Natural killer cell treated with Interleukin-12 subunit alpha and Interleukin-12 subunit beta and Interleukin-15 and Interleukin-18, amount 100 ng/mL, for 72 hours (primary cell): ENCODE measurements around the gene PAK4. TPM values are rescaled to one million over a fixed set of nuclear protein-coding genes. Genes with fewer than 3 reads are reported as not detected.
A peak's percentile ranks its signal among the peaks of the same experiment; 100 is the strongest.
"Not testable (repeated sequence)": the region's sequence is repeated elsewhere in the genome, so short reads cannot be mapped to it uniquely, and the experiment has no call there.

Source experiments
- ATAC-seq, 2 donors: fragments of 150-1000 bp; cut with Tn5 transposase in 1 of 2; sonication (Bioruptor Pico), chemical (Tn5 transposase) in 1 of 2; 2 replicates each; pipeline ENCODE4 v1.10.0; 2021
- DNase-seq: peaks from one replicate; pipeline ENCODE4 v3.0.0; 2022; ENCODE audit warnings: low spot score
- H3K27ac Mint-ChIP-seq, 2 donors: 1 replicate in 1 of 2; 2 replicates in 1 of 2; pipeline ENCODE4 v1.8.0; 2022; ENCODE audit warnings: mixed read lengths in 2 of 2, mild to moderate bottlenecking in 1 of 2, moderate library complexity in 1 of 2
- H3K27me3 Mint-ChIP-seq, 2 donors: 1 replicate in 1 of 2; 2 replicates in 1 of 2; pipeline ENCODE4 v1.8.0; 2022; ENCODE audit warnings: mixed read lengths in 2 of 2
- H3K36me3 Mint-ChIP-seq: one replicate; pipeline ENCODE4 v1.8.0; 2022; ENCODE audit warnings: mixed read lengths
- H3K4me1 Mint-ChIP-seq, 2 donors: 1 replicate in 1 of 2; 2 replicates in 1 of 2; pipeline ENCODE4 v1.8.0; 2022; ENCODE audit warnings: low read depth in 2 of 2, mixed read lengths in 2 of 2, mild to moderate bottlenecking in 1 of 2
- H3K4me3 Mint-ChIP-seq: one replicate; pipeline ENCODE4 v1.8.0; 2022; ENCODE audit warnings: mixed read lengths
- H3K9me3 Mint-ChIP-seq: 2 replicates; pipeline ENCODE4 v1.8.0; 2022; ENCODE audit warnings: mixed read lengths
- total RNA-seq, 2 donors: library from RNA; stranded (reverse); gene quantifications; one replicate each; pipeline ENCODE4 v1.2.3, GENCODE V29; 2022

The PAK4 gene
- total RNA-seq, 2 donors from 2014 or later: 18.3 to 22.9 TPM

GRCh38 chr19:39111593-39112199 lies 13.9 kb upstream of the PAK4 start:
- H3K4me3 Mint-ChIP-seq: no peak overlapping the region
- no peak overlapping the region for H3K27ac Mint-ChIP-seq
- DNase-seq (no peak), ATAC-seq (no peak)
- peaks cover 0 to 7% of the 10 kb centered on the region in 2 donors for H3K4me1 Mint-ChIP-seq
- H3K36me3 Mint-ChIP-seq: no peaks in the 10 kb centered on the region
- H3K9me3 Mint-ChIP-seq: no peaks in the 10 kb centered on the region
- peaks cover 0 to 5% of the 10 kb centered on the region in 2 donors for H3K27me3 Mint-ChIP-seq

- DNase-seq (no peak), ATAC-seq (no peak)
- Mint-ChIP-seq H3K36me3 (no peaks in the 10 kb centered on the region), H3K4me1 (peaks cover 0 to 7% of the 10 kb centered on the region in 2 donors), H3K4me3 (no peak overlapping the region), H3K9me3 (no peaks in the 10 kb centered on the region), H3K27me3 (peaks cover 0 to 5% of the 10 kb centered on the region in 2 donors), H3K27ac (no peak overlapping the region)
Measured at GRCh38 chr19:39112338-39112890, 13.2 kb upstream of the PAK4 start.

GRCh38 chr19:39113199-39113598 lies 12.4 kb upstream of the PAK4 start:
- Mint-ChIP-seq H3K27ac (no peak overlapping the region), H3K27me3 (peaks cover 0 to 5% of the 10 kb centered on the region in 2 donors), H3K9me3 (no peaks in the 10 kb centered on the region), H3K36me3 (no peaks in the 10 kb centered on the region), H3K4me3 (no peak overlapping the region), H3K4me1 (peaks cover 0 to 7% of the 10 kb centered on the region in 2 donors)
- DNase-seq (no peak), ATAC-seq (no peak)

GRCh38 chr19:39115105-39115847 lies 10.3 kb upstream of the PAK4 start:
- H3K27me3 Mint-ChIP-seq: peaks cover 0 to 5% of the 10 kb centered on the region in 2 donors
- no peaks in the 10 kb centered on the region for H3K36me3 Mint-ChIP-seq
- no peak overlapping the region for H3K4me3 Mint-ChIP-seq
- no peaks in the 10 kb centered on the region for H3K9me3 Mint-ChIP-seq
- H3K27ac Mint-ChIP-seq: no peak overlapping the region
- no peak for DNase-seq
- H3K4me1 Mint-ChIP-seq: peaks cover 0 to 7% of the 10 kb centered on the region in 2 donors
- no peak for ATAC-seq

GRCh38 chr19:39117023-39117422 lies 8.6 kb upstream of the PAK4 start:
- not testable (repeated sequence) for ATAC-seq, DNase-seq, H3K4me1 Mint-ChIP-seq, H3K9me3 Mint-ChIP-seq, H3K27ac Mint-ChIP-seq, H3K4me3 Mint-ChIP-seq, H3K27me3 Mint-ChIP-seq, H3K36me3 Mint-ChIP-seq

GRCh38 chr19:39119830-39120229 lies 5.8 kb upstream of the PAK4 start:
- Mint-ChIP-seq H3K36me3 (no peaks in the 10 kb centered on the region), H3K4me1 (peaks cover 7 to 9% of the 10 kb centered on the region in 2 donors), H3K27ac (no peak overlapping the region), H3K9me3 (no peaks in the 10 kb centered on the region), H3K4me3 (no peak overlapping the region), H3K27me3 (peaks cover 0 to 3% of the 10 kb centered on the region in 2 donors)
- ATAC-seq (no peak), DNase-seq (no peak)

- peaks cover 0 to 3% of the 10 kb centered on the region in 2 donors for H3K27me3 Mint-ChIP-seq
- ATAC-seq (no peak), DNase-seq (no peak)
- H3K27ac Mint-ChIP-seq: peak overlapping the region in 1 of 2 donors; percentile 43
- H3K9me3 Mint-ChIP-seq: no peaks in the 10 kb centered on the region
- H3K4me3 Mint-ChIP-seq: peak overlapping the region; percentile 44
- no peaks in the 10 kb centered on the region for H3K36me3 Mint-ChIP-seq
- peaks cover 27 to 33% of the 10 kb centered on the region in 2 donors for H3K4me1 Mint-ChIP-seq
Measured at GRCh38 chr19:39122934-39123731, 2.5 kb upstream of the PAK4 start.

- Mint-ChIP-seq H3K36me3 (no peaks in the 10 kb centered on the region), H3K27ac (peak overlapping the region; percentile 4 to 24), H3K4me3 (peak overlapping the region; percentile 94), H3K27me3 (peaks cover 0 to 3% of the 10 kb centered on the region in 2 donors), H3K9me3 (no peaks in the 10 kb centered on the region), H3K4me1 (peaks cover 27 to 33% of the 10 kb centered on the region in 2 donors)
- no peak for ATAC-seq
- no peak for DNase-seq
Measured at GRCh38 chr19:39124136-39124764, 1.3 kb upstream of the PAK4 start.

GRCh38 chr19:39125199-39125553 lies 410 bp upstream of the PAK4 start:
- Mint-ChIP-seq H3K4me1 (peaks cover 27 to 37% of the 10 kb centered on the region in 2 donors), H3K4me3 (peak overlapping the region; percentile 94), H3K36me3 (no peaks in the 10 kb centered on the region), H3K9me3 (no peaks in the 10 kb centered on the region), H3K27me3 (peaks cover 0 to 3% of the 10 kb centered on the region in 2 donors), H3K27ac (peak overlapping the region; percentile 84 to 85)
- ATAC-seq (no peak), DNase-seq (no peak)

GRCh38 chr19:39126312-39127187 lies 964 bp downstream of the PAK4 start:
- H3K4me3 Mint-ChIP-seq: peak overlapping the region; percentile 94
- DNase-seq: no peak
- H3K27ac Mint-ChIP-seq: peak overlapping the region; percentile 84 to 85
- peaks cover 27 to 44% of the 10 kb centered on the region in 2 donors for H3K4me1 Mint-ChIP-seq
- no peaks in the 10 kb centered on the region for H3K27me3 Mint-ChIP-seq
- H3K36me3 Mint-ChIP-seq: no peaks in the 10 kb centered on the region
- no peak for ATAC-seq
- no peaks in the 10 kb centered on the region for H3K9me3 Mint-ChIP-seq

GRCh38 chr19:39127812-39128515 lies 2.4 kb downstream of the PAK4 start:
- ATAC-seq (no peak), DNase-seq (no peak)
- peak overlapping the region in 1 of 2 donors; percentile 84 for H3K27ac Mint-ChIP-seq
- peaks cover 35 to 53% of the 10 kb centered on the region in 2 donors for H3K4me1 Mint-ChIP-seq
- no peak overlapping the region for H3K4me3 Mint-ChIP-seq
- no peaks in the 10 kb centered on the region for H3K36me3 Mint-ChIP-seq
- H3K9me3 Mint-ChIP-seq: no peaks in the 10 kb centered on the region
- no peaks in the 10 kb centered on the region for H3K27me3 Mint-ChIP-seq

- DNase-seq: no peak
- H3K9me3 Mint-ChIP-seq: no peaks in the 10 kb centered on the region
- peaks cover 35 to 53% of the 10 kb centered on the region in 2 donors for H3K4me1 Mint-ChIP-seq
- ATAC-seq: no peak
- no peaks in the 10 kb centered on the region for H3K36me3 Mint-ChIP-seq
- no peak overlapping the region for H3K4me3 Mint-ChIP-seq
- peak overlapping the region in 1 of 2 donors; percentile 84 for H3K27ac Mint-ChIP-seq
- no peaks in the 10 kb centered on the region for H3K27me3 Mint-ChIP-seq
Measured at GRCh38 chr19:39128516-39129079, 3.0 kb downstream of the PAK4 start.
